HepG2 (cell line): ENCODE data around the gene XRCC2. TPM values are rescaled to one million over a fixed set of nuclear protein-coding genes. Genes with fewer than 3 reads are reported as not detected.

Experiments used
- CENPT ChIP-seq: sonication (generic); formaldehyde crosslinking; IDR thresholded peaks from 2 replicates; pipeline ENCODE4 v1.8.0; 2022; ENCODE audit warnings: low read depth, mild to moderate bottlenecking, moderate library complexity, missing genetic modification reagents
- GTF2F1 ChIP-seq: fragments of 150-350 bp; IDR thresholded peaks from 2 replicates; pipeline ENCODE4 v1.6.1; 2014; ENCODE audit warnings: low read length
- KLF15 ChIP-seq: sonication (generic); formaldehyde crosslinking; IDR thresholded peaks from 2 replicates; pipeline ENCODE4 v1.8.1; 2023; ENCODE audit warnings: borderline replicate concordance, mild to moderate bottlenecking, inconsistent platforms, missing genetic modification reagents, mixed read lengths
- MEIS1 ChIP-seq: sonication (generic); formaldehyde crosslinking; IDR thresholded peaks from 2 replicates; pipeline ENCODE4 v1.9.0; 2021; ENCODE audit warnings: mild to moderate bottlenecking, missing genetic modification reagents, moderate library complexity, borderline replicate concordance
- NCOR1 ChIP-seq: fragments of 200-600 bp; sonication (generic); IDR thresholded peaks from 2 replicates; pipeline ENCODE4 v1.7.0; 2017; ENCODE audit warnings: antibody characterized with exemption, low read length, borderline replicate concordance
- NKX3-1 ChIP-seq: sonication (generic); formaldehyde crosslinking; IDR thresholded peaks from 2 replicates; pipeline ENCODE4 v1.5.0; 2020; ENCODE audit warnings: missing genetic modification reagents
- PPARG ChIP-seq: conservative IDR thresholded peaks from 2 replicates; pipeline ENCODE4 v1.6.1; 2016; ENCODE audit warnings: missing biosample characterization, missing genetic modification reagents
- PRPF4 ChIP-seq: fragments of 200-400 bp; formaldehyde crosslinking; IDR thresholded peaks from 2 replicates; pipeline ENCODE4 v1.6.1; 2016; ENCODE audit warnings: low read length, low read depth; ENCODE audit not compliant: poor library complexity, severe bottlenecking
- SAP130 ChIP-seq: IDR thresholded peaks from 2 replicates; pipeline ENCODE4 v1.6.1; 2016; ENCODE audit warnings: low read depth
- SMAD3 ChIP-seq: sonication (generic); formaldehyde crosslinking; IDR thresholded peaks from 2 replicates; pipeline ENCODE4 v1.4.0; 2020; ENCODE audit warnings: missing genetic modification reagents
- SRY ChIP-seq: sonication (generic); formaldehyde crosslinking; IDR thresholded peaks from 2 replicates; pipeline ENCODE4 v1.8.0; 2022; ENCODE audit warnings: mild to moderate bottlenecking, missing genetic modification reagents
- ZBTB7A ChIP-seq: sonication (generic); formaldehyde crosslinking; IDR thresholded peaks from 2 replicates; pipeline ENCODE4 v1.8.0; 2022; ENCODE audit warnings: mild to moderate bottlenecking, missing genetic modification reagents
- ZNF225 ChIP-seq: sonication (generic); formaldehyde crosslinking; IDR thresholded peaks from 2 replicates; pipeline ENCODE4 v1.4.0; 2020; ENCODE audit warnings: mild to moderate bottlenecking, missing genetic modification reagents
- ZNF264 ChIP-seq: sonication (generic); formaldehyde crosslinking; IDR thresholded peaks from 2 replicates; pipeline ENCODE4 v1.4.0; 2020; ENCODE audit warnings: missing genetic modification reagents
- ZNF713 ChIP-seq: sonication (generic); formaldehyde crosslinking; IDR thresholded peaks from 2 replicates; pipeline ENCODE4 v1.4.0; 2020; ENCODE audit warnings: mild to moderate bottlenecking, missing genetic modification reagents
- ZNF792 ChIP-seq: IDR thresholded peaks from 2 replicates; pipeline ENCODE4 v1.6.1; 2016
- polyA plus RNA-seq, 8 experiments: library from polyadenylated mRNA; depleted of rRNA in 3 of 8; stranded (reverse) in 7 of 8; unstranded in 1 of 8; fragments of >200 nt; fragmentation: Illumina TruSeq in 4 of 8; extraction: Trizol in 4 of 8; gene quantifications; 2 replicates each; pipeline versions ENCODE4 v1.2.1 to v1.2.3, GENCODE V29; 2011 to 2016; ENCODE audit warnings: low read depth in 4 of 8, missing spikeins in 1 of 8, mixed read lengths in 1 of 8; ENCODE audit not compliant: insufficient read depth in 1 of 8
- total RNA-seq, 5 experiments: library from RNA; depleted of rRNA; stranded (reverse); fragments of >200 nt; fragmentation: Illumina TruSeq; extraction: Trizol; gene quantifications; 2 replicates each; pipeline ENCODE4 v1.2.3, GENCODE V29; 2016; ENCODE audit warnings: low read depth in 1 of 5
- TF ChIP-seq, protein P1 (sequence below): sonication (generic); formaldehyde crosslinking; IDR thresholded peaks from 2 replicates; pipeline ENCODE4 v1.4.0; 2020; ENCODE audit warnings: missing genetic modification reagents, mild to moderate bottlenecking, borderline replicate concordance
- TF ChIP-seq, protein P2 (sequence below), 2 experiments: fragments of 450-650 bp in 1 of 2; sonication (generic) in 1 of 2; formaldehyde crosslinking in 1 of 2; IDR thresholded peaks; 2 replicates each; pipeline versions ENCODE4 v1.6.1 to v1.8.0; 2016 to 2022; ENCODE audit warnings: antibody characterized with exemption in 1 of 2, mild to moderate bottlenecking in 1 of 2, missing genetic modification reagents in 1 of 2

Gene XRCC2
- total and polyA plus RNA-seq, 2 of the 13 experiments (the other 11 are each of a cell fraction or from before 2014, with no cell fraction given), result 3.8 to 14.5 TPM

DNA sequence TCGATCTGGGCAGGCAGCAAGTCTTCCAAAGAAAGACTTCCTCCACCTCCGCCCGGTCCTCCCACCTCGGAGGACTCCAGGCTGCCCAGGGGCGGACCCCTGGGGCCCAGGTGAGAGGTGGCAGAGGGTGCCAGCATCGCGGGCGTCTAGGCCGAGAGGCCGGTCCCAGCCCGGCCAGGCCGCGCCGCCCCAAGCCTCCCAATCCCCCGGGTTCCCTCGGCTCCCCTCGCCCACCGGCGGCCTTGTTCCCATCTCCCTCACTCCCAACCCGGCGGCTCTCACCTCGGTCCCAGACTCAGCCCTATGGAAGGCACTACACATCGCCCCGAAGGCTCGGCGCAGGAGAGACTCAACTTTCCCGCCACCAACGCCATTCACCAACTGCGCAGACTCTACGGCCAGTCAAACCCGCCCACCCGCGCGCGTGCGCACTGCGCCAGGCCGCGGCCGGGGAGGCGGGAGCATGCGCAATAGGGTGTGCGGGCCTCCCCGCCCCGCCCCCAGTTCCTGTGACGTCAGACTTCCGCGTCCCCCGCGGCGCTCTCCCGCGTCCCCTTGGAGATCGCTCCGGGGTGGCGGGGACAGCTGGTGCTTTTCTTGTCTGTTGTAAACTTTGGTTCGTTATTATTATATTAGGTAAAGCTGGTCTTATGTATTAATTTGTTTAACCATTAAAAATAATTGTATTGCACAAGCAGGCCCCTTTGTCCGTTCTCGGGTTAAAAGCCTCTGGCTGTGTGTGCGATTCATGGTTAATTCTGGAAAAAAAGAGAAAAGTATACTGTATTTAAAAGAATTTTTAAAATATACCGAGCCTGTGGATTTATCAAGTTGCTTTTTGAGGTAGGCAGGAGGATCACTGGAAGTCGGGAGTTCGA, at the start of gene XRCC2 (continued):
- TF ChIP-seq, protein P1, sequence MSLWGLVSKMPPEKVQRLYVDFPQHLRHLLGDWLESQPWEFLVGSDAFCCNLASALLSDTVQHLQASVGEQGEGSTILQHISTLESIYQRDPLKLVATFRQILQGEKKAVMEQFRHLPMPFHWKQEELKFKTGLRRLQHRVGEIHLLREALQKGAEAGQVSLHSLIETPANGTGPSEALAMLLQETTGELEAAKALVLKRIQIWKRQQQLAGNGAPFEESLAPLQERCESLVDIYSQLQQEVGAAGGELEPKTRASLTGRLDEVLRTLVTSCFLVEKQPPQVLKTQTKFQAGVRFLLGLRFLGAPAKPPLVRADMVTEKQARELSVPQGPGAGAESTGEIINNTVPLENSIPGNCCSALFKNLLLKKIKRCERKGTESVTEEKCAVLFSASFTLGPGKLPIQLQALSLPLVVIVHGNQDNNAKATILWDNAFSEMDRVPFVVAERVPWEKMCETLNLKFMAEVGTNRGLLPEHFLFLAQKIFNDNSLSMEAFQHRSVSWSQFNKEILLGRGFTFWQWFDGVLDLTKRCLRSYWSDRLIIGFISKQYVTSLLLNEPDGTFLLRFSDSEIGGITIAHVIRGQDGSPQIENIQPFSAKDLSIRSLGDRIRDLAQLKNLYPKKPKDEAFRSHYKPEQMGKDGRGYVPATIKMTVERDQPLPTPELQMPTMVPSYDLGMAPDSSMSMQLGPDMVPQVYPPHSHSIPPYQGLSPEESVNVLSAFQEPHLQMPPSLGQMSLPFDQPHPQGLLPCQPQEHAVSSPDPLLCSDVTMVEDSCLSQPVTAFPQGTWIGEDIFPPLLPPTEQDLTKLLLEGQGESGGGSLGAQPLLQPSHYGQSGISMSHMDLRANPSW, result 0 out of 2 replicates have a peak, but pooled peaks have one; percentile 68
- TF ChIP-seq NCOR1, result no peak
- peak; percentile 63 for TF ChIP-seq MEIS1 (CRISPR knock-in tag)
- no peak for TF ChIP-seq CENPT
- peak; percentile 74; the same call in 1 of the 2 replicates for TF ChIP-seq ZNF792 (CRISPR knock-in tag)
- TF ChIP-seq SRY (CRISPR knock-in tag), result no peak
- TF ChIP-seq ZNF713 (CRISPR knock-in tag), result 0 out of 2 replicates have a peak, but pooled peaks have one; percentile 41
- no peak for TF ChIP-seq ZNF225 (CRISPR knock-in tag)
- TF ChIP-seq PRPF4, result no peak
- no peak for TF ChIP-seq GTF2F1
- TF ChIP-seq, protein P2, sequence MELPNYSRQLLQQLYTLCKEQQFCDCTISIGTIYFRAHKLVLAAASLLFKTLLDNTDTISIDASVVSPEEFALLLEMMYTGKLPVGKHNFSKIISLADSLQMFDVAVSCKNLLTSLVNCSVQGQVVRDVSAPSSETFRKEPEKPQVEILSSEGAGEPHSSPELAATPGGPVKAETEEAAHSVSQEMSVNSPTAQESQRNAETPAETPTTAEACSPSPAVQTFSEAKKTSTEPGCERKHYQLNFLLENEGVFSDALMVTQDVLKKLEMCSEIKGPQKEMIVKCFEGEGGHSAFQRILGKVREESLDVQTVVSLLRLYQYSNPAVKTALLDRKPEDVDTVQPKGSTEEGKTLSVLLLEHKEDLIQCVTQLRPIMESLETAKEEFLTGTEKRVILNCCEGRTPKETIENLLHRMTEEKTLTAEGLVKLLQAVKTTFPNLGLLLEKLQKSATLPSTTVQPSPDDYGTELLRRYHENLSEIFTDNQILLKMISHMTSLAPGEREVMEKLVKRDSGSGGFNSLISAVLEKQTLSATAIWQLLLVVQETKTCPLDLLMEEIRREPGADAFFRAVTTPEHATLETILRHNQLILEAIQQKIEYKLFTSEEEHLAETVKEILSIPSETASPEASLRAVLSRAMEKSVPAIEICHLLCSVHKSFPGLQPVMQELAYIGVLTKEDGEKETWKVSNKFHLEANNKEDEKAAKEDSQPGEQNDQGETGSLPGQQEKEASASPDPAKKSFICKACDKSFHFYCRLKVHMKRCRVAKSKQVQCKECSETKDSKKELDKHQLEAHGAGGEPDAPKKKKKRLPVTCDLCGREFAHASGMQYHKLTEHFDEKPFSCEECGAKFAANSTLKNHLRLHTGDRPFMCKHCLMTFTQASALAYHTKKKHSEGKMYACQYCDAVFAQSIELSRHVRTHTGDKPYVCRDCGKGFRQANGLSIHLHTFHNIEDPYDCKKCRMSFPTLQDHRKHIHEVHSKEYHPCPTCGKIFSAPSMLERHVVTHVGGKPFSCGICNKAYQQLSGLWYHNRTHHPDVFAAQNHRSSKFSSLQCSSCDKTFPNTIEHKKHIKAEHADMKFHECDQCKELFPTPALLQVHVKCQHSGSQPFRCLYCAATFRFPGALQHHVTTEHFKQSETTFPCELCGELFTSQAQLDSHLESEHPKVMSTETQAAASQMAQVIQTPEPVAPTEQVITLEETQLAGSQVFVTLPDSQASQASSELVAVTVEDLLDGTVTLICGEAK (IDR thresholded peaks at IDR 0.05), result no peak
- TF ChIP-seq, protein P2 (CRISPR knock-in tag; IDR thresholded peaks at IDR 0.05), result no peak
- no peak; the same call in 1 of the 2 replicates for TF ChIP-seq ZNF264
- no peak for TF ChIP-seq KLF15 (CRISPR knock-in tag)
- no peak for TF ChIP-seq ZBTB7A (CRISPR knock-in tag)
- no peak for TF ChIP-seq SMAD3 (CRISPR knock-in tag)
- peak; percentile 99 for TF ChIP-seq SAP130
- TF ChIP-seq PPARG (CRISPR knock-in tag), result peak; percentile 34; the same call in 1 of the 2 replicates
- peak; percentile 79 for TF ChIP-seq NKX3-1
